ENCODE data around the gene APOBEC3C.
"Not testable (repeated sequence)": the region's sequence is repeated elsewhere in the genome, so short reads cannot be mapped to it uniquely, and the experiment has no call there.

DNA sequence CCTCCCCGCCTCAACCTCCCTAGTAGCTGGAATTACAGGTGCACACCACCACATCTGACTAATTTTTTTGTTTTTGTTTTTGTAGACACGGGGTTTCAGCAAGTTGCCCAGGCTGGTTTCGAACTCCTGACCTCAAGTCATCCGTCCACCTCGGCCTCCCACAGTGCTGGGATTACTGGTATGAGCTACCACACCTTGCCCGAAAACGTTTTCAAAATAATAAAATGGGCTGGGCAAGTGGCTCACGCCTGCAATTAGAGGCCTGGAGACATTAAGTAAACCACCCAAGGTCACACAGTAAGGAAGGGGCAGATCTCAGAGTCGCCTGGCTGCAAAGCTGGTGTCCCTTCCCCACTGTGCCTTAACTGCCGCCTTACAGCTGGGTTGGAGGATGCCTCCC lies 33.5 kb upstream of the APOBEC3C start:
- TF ChIP-seq POLR2A (IDR thresholded peaks at IDR 0.05; ENCODE audit: low read length); GATA1 (IDR thresholded peaks at IDR 0.05; ENCODE audit: low read depth, low read length): not testable (repeated sequence)

Data from erythroblast (primary cell).